Panc1 (cell line): ENCODE measurements around the gene ERCC3.

Source experiments
- REST ChIP-seq, 2 experiments: IDR thresholded peaks; 2 replicates each; pipeline ENCODE4 v1.6.1; 2011 to 2012; ENCODE audit warnings: low read depth in 2 of 2, control low read depth in 1 of 2, low read length in 1 of 2, mild to moderate bottlenecking in 1 of 2, moderate library complexity in 1 of 2; ENCODE audit not compliant: insufficient read depth in 1 of 2
- SIN3A ChIP-seq: IDR thresholded peaks from 2 replicates; pipeline ENCODE4 v1.6.1; 2012; ENCODE audit warnings: low read depth, mild to moderate bottlenecking, low read length, moderate library complexity, borderline replicate concordance; ENCODE audit not compliant: insufficient read depth
- TF ChIP-seq, protein P1 (sequence below): fragments of 450-650 bp; IDR thresholded peaks from 2 replicates; pipeline ENCODE4 v1.5.1; 2017; ENCODE audit warnings: mild to moderate bottlenecking

GRCh38 chr2:127326289-127326945 lies 32.5 kb upstream of the ERCC3 start:
- TF ChIP-seq SIN3A: no peak
- TF ChIP-seq, protein P1, sequence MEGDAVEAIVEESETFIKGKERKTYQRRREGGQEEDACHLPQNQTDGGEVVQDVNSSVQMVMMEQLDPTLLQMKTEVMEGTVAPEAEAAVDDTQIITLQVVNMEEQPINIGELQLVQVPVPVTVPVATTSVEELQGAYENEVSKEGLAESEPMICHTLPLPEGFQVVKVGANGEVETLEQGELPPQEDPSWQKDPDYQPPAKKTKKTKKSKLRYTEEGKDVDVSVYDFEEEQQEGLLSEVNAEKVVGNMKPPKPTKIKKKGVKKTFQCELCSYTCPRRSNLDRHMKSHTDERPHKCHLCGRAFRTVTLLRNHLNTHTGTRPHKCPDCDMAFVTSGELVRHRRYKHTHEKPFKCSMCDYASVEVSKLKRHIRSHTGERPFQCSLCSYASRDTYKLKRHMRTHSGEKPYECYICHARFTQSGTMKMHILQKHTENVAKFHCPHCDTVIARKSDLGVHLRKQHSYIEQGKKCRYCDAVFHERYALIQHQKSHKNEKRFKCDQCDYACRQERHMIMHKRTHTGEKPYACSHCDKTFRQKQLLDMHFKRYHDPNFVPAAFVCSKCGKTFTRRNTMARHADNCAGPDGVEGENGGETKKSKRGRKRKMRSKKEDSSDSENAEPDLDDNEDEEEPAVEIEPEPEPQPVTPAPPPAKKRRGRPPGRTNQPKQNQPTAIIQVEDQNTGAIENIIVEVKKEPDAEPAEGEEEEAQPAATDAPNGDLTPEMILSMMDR: no peak
- no peak for TF ChIP-seq REST (IDR thresholded peaks at IDR 0.05; ENCODE audit: insufficient read depth in 1 of 2, low read depth in 2 of 2, low read length in 1 of 2)
